GM18861 (cell line): ENCODE results near the gene DCTPP1.
A peak's percentile ranks its signal among the peaks of the same experiment; 100 is the strongest.

ENCODE experiments used
- ATAC-seq: cut with Tn5 transposase; IDR thresholded peaks from one replicate; pipeline ENCODE4 v1.9.1; 2021; ENCODE audit not compliant: unreplicated experiment

The DCTPP1 gene

DNA sequence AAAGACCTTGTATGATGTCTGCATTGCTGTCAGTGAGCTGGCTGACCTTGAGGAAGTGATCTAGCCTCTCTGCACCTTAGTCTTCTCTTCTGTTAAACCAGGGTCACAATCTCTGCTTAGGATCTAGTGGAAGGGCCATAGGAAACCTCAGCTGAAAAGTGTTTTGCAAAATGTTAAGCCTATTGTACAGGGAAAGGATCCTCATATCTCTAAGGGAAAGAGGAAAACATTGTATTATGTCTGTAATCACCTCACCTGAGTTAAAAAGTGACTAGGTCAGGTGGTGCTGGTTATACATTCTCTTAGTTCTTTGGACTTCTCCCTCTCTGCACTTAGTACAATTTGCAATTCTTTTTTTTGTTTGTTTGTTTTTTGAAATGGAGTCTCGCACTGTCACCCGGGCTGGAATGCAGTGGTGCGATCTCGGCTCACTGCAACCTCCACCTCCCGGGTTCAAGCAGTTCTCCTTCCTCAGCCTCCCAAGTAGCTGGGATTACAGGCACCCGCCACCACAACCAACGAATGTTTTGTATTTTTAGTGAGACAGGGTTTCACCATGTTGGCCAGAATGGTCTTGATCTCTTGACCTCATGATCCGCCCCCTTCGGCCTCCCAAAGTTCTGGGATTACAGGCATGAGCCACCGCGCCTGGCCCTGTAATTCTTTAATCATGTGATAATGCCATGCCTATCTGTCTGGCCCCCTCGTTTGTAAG is 17.8 kb upstream of the DCTPP1 start:
- no peak for ATAC-seq

DNA sequence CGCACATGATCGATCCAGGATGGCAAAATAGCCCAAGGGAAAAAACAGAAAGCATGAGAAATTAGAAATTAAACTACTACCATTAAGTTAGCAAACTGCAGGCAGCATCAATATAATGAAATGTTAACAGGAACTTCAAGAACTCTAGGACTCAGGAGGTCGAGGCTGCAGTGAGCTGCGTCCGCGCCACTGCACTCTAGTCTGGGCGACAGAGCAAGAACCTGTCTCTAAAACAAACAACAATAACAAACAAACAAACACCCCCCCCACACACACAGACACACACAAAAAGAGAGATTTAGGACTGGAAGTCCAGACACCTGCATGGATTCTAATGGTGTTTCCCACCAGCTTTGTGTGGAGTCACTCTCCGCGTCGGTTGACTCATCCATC is 16.4 kb upstream of the DCTPP1 start:
- no peak for ATAC-seq

DNA sequence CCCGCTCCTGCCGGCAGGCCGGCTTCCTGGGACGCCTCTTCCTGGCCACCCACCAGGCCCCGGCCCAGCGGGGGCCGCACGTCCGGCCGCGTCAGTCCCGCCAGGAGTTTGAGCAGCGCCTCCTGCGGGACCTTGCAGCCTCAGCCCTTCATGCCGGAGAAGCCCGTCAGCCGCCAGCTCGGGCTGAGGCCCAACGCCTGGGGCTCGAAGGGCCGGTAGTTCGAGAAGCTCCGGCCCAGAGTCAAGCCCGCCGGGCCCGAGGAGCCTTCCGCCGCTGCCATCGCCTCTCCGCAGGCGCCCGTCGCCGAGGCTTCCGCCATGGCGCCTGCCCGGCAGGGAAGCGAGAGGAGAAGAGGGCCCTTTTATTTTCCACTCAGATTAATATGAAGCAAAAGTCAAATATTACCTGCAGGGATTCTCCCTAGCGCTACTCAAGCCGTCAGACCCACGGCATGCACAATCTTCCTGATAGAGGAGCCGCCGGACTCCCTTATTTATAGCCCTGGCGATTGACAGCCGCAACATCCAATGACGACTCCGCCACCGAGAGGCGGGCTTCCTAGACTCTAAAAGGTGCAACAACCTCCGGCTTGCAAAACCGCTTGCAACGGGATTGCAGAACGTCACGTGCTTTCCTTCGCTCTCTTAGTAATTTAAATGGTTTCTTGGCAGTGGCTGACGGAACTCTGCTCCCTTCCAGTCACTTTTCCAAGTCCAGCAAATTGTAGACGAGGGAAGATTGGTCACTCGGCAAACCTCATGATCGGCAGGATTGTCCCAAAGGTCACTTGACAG is 15.8 kb upstream of the DCTPP1 start, which contains the start of gene SEPHS2:
TSS of gene SEPHS2 (minus strand) at position 467 of the 795 bp plus-strand sequence. CDS start at position 320, 147 bp downstream.
- ATAC-seq = peak; percentile 56

DNA sequence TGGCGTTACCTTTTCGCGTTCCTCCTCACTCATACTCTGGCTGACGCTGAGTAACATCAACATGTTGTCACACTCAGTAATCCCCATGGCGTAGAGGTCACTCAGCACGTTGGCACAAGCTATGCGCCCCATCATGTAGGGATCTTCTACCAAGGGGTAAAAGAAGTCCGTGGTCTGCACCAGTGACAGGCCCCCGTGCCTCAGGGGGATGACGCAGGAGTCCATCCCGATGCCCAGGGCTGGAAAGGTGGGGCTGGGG is 15.2 kb upstream of the DCTPP1 start:
- ATAC-seq = no peak

DNA sequence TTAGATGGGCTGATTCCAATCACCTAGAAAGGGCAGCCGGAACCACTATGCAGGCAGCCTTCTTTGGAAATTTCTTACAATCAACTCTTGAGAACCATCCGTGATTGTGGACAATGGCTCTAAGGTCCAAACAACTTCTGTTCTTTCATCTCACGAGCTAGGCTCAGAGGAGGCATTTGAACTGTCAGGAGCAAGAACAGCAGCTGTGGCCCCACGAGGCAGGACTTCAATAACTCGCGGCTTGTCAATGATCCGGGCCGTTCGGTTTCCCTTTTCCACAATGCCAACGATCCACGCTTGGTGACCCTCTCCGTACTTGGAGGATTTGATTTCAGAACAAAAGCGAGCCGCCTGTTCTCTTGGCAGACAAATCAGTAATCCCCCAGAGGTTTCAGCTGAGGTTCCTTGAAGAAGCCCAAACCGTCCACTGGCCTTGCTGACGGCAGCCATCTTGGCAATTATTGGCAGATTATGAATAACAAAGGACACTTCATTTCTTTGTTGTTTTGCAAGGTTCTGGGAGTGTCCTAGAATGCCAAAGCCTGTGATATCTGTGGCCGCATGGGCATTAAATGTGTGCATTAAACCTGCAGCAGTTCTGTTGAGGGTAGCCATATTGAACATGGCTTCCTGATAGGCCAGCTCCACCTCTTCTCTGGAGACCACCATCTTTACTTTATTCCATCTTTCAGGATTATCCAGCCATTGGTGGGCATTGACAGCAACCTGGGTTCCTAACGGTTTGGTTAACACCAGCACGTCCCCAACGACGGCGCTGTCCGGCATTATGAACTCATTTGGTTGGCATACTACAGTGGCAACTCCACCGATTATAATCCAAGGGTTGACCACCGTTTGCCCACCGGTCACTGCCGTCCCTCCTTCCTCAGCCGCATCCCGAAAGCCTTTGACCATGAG is 14.7 kb upstream of the DCTPP1 start:
- no peak for ATAC-seq

DNA sequence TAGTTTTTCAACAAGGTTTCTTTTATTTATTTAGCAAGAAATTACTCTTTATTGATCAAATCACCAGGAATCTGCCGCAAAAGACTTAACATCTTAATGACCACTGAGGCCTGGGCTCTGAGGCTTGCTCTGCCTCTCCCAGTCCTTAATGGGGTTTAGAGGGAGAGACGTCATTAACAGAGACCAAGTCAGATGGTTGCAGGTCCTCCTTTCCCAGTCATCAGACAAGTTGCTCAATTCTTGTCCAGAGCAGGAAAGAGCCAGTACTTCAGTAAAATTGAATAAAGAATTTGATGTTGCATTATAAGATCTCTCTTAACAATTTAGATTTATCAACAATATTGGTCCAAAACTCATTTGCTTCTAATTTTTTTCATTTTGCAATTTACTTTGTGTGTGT is 13.8 kb upstream of the DCTPP1 start:
- no peak for ATAC-seq

DNA sequence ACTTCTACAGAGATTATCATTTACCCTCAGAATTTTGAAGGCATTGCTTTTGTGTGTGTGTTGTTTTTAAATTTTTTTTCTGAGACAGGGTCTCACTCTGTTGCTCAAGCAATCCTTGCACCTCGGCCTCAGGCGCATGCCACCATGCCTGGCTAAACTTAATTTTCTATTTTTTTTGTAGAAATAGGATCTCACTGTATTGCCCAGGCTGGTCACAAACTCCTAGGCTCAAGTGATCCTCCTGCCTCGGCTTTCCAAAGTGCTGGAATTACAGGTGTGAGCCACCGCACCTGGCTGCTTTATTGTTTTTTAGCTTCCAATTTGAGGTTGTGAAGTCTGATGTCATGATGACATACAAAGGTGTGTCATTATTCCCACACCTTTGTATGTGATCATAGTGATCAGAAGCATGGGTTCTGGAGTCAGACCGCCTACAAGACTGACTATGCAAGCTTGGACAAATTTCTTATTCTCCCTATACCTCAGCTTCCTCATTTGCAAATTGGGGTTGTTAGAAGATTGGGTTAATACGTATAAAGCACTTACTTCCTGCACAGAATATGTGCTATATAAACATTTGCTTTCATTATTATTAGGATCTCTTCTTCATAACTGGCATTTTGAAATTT is 10.0 kb upstream of the DCTPP1 start:
- no peak for ATAC-seq

DNA sequence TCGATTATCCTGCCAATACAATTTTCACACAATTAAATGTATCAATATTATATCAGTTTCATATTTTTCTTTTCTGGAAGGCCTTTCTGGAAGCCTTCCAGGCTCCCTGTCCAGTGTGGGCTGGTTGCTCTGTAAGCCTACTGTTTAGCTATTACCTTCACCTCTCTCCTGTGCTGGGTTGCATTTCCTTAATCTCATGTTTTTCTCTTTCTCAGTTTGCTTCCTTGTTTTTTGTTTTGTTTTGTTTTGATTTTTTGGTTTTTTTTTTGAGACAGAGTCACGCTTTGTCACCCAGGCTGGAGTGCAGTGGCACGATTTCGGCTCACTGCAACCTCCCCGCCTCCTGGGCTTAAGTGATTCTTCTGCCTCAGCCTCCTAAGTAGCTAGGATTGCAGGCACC is 9.0 kb upstream of the DCTPP1 start:
- ATAC-seq = no peak

DNA sequence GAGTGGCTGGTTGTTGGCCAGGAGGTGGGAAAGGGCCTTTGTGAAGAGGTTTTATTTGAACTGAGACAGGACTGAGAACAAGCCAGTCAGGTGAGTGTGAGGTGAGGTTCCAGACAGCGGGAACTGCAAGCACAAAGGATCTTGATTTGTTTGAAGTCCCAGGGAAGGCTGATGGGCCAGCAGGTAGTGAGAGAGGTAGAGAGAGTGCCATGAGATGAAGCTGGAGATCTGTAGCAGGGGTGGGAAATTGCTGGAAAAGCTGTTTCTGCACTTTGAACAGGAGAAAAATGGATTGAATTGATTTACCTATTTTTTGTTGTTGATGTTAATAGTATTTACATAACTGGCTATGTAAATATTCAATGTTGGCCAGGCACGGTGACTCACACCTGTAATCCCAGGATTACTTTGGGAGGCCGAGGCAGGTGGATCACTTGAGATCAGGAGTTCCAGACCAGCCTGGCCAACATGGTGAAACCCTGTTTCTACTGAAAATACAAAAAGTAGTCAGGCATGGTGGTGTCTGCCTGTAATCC is 7.7 kb upstream of the DCTPP1 start:
- no peak for ATAC-seq

DNA sequence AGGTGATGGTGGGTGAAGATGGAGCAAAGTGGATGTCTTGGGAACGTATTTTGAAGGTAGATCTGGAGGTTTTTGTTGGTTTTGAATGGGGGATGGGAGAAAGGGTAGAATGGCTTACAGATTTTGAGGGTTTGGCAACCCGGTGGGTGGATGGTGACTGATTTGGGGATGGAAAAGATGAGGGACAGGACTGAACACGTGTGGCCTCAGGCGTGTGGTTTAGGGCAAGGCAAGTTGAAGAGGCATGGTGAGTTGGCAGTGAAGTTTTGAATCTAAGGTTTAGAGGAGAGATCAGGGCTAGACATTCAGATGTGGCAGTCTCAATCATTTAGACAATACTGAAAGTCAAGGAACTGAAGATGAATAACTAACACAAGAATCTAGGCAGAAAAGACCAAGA is 5.0 kb upstream of the DCTPP1 start:
- ATAC-seq = no peak

DNA sequence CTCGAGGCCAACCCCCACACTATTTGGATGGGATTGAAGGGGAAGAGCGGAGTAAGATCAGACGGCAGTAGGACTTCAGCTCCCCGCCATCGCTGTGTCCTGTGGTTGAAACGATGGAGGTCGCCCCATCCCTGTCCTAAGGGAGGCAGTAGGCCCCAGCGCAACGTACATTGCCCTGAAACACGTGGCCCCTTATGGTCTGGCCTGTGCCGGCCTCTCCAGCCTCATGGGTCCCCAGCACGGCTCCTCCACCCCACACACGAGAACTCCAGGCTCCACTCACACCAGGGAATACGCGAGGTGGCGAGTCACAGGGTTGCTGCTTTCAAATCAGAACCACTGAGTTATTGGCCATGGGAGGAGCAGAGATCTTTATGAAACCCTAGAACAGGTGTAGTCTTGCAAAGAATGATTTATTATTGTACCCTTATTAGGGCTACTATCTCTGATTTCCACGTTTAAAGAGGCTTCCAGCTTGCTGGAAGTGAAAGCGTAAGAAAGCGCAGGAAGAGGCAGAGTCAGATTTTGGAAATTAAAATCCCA is 669 bp upstream of the DCTPP1 start:
- ATAC-seq = no peak

DNA sequence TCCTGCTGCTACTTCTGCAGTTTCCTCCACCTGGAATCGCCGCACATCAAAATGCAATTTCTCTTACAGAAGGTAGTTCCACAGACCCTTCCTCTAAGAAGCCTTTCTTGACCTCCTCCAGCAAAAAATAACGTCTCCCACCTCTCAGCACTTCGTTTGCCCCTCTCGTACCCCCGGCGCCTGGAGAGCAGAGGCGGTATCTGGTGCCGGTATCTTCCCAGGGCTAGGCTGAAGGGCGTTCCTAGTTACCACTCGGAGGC is 482 bp downstream of the DCTPP1 start:
- no peak for ATAC-seq

DNA sequence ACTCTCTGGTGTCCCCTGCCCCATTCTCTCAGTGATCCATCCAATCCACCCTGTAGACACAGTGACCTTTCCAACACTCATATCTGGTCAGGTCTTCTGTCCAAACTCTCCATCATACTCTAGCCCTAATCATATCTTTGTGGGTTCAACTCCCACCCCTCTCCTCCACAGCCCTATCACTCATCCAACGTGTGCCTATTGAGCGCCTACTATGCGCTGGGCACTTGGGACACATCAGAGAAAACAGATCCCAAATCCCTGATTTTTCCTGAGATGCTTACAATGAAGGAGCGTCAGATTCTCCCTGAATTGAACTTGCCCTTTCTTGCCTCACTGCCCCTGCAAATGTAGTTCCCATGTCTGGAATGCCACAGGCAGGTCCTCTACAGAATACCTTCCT is 1.8 kb downstream of the DCTPP1 start:
- ATAC-seq = no peak

DNA sequence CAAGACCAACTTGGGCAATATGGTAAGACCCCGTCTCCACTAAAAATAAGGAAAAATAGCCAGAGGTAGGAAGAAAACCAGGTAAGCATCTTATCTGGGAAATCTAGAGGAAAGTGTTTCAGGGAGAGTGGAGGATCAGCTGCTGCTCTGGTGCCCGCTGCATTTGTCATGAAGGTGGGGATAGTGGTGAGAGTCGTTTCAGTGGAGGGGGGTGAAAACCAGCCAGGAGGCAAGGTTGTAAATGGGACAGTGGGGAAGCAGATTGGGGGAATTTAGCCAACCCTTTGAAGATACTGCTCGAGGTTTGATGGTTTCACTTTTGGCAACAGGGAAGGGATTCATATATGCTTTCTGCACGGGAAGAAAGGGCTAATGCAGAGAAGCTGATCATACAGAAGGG is 8.8 kb downstream of the DCTPP1 start:
- no peak for ATAC-seq

DNA sequence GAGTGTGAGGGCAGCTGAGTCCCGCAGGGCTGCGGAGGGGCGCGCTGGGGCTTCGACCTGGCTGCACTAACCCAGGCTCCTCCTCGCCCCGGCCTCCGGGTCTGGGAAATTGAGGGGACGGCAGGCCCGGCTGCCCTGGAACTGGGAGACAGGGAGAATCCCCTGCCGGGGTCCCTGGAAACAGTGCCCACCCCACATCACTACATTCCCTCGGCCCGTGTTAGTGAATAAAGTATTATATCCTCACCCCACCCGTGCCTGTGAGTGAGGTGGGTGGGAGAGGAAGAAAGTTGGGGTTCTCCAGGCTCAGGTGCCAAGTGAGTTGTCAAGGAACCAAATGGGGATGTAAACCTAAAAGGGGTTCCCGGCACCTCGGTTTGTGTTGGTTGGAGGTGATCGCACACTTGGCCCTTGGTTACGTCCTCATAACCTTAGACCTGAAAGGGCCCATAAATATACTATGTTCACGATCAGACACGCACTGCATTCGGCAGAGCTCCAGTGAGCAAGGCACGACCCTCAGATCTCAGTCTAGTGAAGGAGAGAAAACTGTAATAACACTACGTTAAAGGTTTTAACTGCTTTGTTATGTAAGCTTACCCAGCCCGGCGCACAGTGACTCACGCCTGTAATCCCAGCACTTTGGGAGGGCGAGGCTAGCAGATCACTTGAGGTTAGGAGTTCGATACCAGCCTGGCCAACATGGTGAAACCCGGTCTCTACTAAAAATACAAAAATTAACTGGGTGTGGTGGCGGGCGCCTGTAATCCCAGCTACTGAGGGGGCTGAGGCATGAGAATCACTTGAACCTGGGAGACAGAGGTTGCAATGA is 11.3 kb downstream of the DCTPP1 start:
- ATAC-seq = no peak

DNA sequence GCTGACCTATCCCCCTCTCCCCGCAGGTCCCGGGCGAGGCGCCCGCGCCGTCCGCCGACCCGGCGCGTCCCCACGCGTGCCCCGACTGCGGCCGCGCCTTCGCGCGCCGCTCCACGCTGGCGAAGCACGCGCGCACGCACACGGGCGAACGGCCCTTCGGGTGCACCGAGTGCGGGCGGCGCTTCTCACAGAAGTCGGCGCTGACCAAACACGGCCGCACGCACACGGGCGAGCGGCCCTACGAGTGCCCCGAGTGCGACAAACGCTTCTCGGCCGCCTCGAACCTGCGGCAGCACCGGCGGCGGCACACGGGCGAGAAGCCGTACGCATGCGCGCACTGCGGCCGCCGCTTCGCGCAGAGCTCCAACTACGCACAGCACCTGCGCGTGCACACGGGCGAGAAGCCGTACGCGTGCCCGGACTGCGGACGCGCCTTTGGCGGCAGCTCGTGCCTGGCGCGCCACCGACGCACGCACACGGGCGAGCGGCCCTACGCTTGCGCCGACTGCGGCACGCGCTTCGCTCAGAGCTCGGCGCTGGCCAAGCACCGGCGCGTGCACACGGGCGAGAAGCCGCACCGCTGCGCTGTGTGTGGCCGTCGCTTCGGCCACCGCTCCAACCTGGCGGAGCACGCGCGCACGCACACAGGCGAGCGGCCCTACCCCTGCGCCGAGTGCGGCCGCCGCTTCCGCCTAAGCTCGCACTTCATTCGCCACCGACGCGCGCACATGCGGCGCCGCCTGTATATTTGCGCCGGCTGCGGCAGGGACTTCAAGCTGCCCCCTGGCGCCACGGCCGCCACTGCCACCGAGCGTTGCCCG is 12.1 kb downstream of the DCTPP1 start:
- peak; percentile 63 for ATAC-seq

DNA sequence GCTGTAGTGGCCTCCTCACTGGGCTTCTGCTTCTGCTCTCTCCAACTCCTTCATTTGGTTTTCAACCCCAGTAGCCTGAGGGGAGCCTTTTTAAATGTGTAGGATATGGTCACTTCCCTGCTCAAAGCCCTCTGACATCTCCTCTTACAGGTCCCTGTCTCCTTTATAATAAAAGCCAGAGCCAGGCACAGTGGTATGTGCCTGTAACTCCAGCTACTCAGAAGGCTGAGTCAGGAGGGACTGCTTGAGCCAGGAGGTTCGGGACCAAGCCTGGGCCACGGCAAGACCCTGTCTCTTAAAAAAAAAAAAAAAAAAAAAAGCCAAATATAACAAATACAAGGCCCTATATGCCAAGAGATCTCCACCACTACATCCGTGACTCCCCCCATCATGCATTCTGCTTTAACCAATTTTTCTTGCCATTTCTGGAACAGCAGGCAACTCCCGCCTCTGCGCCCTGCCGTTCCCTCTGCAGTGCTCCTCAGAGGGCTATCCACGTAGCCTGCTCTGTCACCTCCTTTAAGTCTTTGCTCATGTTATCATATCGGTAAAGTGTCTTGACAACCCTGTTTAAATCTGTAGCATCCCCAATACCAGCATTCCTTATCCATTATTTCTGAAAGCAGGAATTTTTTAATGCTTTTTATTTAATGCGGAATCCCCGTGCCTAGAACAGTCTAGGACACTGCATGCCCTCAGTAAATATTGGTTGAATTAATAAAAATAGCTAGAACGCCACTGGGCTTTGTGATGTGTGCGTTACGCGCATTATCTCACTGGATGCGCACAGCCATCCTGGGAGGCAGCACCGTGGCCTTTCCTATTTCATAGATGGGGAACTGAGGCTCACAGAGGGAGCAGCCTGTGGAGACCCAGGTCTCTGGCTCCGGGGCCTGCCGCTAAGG is 13.0 kb downstream of the DCTPP1 start:
- no peak for ATAC-seq

DNA sequence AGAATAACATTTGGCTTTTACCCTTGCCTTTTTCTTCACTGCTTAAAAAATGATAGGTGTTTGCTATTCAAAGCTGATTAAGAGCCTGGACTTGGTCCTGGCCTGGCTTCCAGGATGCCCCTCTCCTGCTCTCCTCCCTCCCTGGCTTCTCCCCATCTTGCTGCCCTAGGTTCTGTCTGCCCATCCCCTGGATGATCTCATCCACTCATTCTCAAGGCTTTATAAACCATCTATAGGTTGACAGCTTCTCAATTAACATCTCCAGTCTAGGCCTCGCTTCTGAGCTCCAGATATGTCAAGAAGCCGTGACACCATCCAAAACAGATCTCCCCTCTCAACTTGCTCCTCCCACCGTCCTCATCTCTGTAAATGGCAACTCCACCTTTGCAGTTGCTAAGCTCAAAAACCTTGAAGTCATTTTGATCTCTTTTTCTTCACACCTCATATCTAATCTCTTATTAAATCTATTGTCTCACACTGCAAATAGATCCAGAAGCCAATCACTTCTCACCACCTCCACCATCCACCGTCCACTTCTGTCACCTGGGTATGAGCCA is 13.7 kb downstream of the DCTPP1 start:
- no peak for ATAC-seq
